Measurements from ENCODE around the gene ROBO4.

- TF ChIP-seq RBM39 (optimal IDR thresholded peaks at IDR 0.05; ENCODE audit: low read depth, low read length), result no peak
- TF ChIP-seq CC2D1A (IDR thresholded peaks at IDR 0.05), result no peak
- TF ChIP-seq L3MBTL2 (IDR thresholded peaks at IDR 0.05), result no peak
- TF ChIP-seq, protein P1, sequence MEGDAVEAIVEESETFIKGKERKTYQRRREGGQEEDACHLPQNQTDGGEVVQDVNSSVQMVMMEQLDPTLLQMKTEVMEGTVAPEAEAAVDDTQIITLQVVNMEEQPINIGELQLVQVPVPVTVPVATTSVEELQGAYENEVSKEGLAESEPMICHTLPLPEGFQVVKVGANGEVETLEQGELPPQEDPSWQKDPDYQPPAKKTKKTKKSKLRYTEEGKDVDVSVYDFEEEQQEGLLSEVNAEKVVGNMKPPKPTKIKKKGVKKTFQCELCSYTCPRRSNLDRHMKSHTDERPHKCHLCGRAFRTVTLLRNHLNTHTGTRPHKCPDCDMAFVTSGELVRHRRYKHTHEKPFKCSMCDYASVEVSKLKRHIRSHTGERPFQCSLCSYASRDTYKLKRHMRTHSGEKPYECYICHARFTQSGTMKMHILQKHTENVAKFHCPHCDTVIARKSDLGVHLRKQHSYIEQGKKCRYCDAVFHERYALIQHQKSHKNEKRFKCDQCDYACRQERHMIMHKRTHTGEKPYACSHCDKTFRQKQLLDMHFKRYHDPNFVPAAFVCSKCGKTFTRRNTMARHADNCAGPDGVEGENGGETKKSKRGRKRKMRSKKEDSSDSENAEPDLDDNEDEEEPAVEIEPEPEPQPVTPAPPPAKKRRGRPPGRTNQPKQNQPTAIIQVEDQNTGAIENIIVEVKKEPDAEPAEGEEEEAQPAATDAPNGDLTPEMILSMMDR (IDR thresholded peaks at IDR 0.05 in 2 of 3, conservative IDR thresholded peaks at IDR 0.05 in 1 of 3; ENCODE audit: insufficient read depth in 2 of 3, low read depth in 1 of 3, low read length in 3 of 3), result no peak
- TF ChIP-seq EGR1 (conservative IDR thresholded peaks at IDR 0.05), result no peak
- no peak for TF ChIP-seq EZH2 (IDR thresholded peaks at IDR 0.05; ENCODE audit: borderline replicate concordance, low read depth, low read length)
- TF ChIP-seq ZEB2 (IDR thresholded peaks at IDR 0.05), result no peak
- TF ChIP-seq CBX8 (IDR thresholded peaks at IDR 0.05; ENCODE audit: borderline replicate concordance, extremely low read depth, low read depth, low read length, poor library complexity, severe bottlenecking), result no peak
- TF ChIP-seq THAP7 (CRISPR knock-in tag; IDR thresholded peaks at IDR 0.05), result no peak
- no peak for TF ChIP-seq ZNF184 (CRISPR knock-in tag; IDR thresholded peaks at IDR 0.05)
Observed at GRCh38 chr11:124868331-124869274, 29.1 kb downstream of the ROBO4 start.

All from K562 (cell line).